Measurements from ENCODE around the gene CD9. TPM values are rescaled to one million over a fixed set of nuclear protein-coding genes. Genes with fewer than 3 reads are reported as not detected.

The CD9 gene
- polyA plus RNA-seq, 1 donor (not counting 4 experiments of a cell fraction or from before 2014, with no cell fraction given): 1,084 TPM

- Histone ChIP-seq H3K27me3 (ENCODE audit: control insufficient read depth, extremely low read depth, insufficient read depth, low read length) (no peaks in the 10 kb centered on the region), H3K4me1 (ENCODE audit: control insufficient read depth, extremely low read depth, insufficient read depth, low read length) (peaks cover 42% of the 10 kb centered on the region), H3K9me3 (ENCODE audit: control insufficient read depth, low read depth, low read length) (no peaks in the 10 kb centered on the region), H3K4me3 (ENCODE audit: control insufficient read depth in 2 of 3, extremely low read depth in 1 of 3, insufficient read depth in 2 of 3, low read depth in 1 of 3, low read length in 3 of 3) (no peak overlapping the region), H3K9me1 (ENCODE audit: control insufficient read depth, extremely low read depth, insufficient read depth, low read length) (no peaks in the 10 kb centered on the region), H3K9ac (ENCODE audit: control insufficient read depth, extremely low read depth, insufficient read depth, low read length) (peak overlapping the region; percentile 95), H3K4me2 (ENCODE audit: control insufficient read depth, extremely low read depth, insufficient read depth, low read depth, low read length) (peak overlapping the region; percentile 45), H3K36me3 (ENCODE audit: control insufficient read depth in 2 of 2, extremely low read depth in 1 of 2, insufficient read depth in 2 of 2, low read length in 2 of 2) (no peaks in the 10 kb centered on the region), H2AFZ (ENCODE audit: control insufficient read depth, low read length) (peak overlapping the region; percentile 58), H3K27ac (ENCODE audit: control insufficient read depth, insufficient read depth, low read length) (peak overlapping the region; percentile 100), H3K79me2 (ENCODE audit: control insufficient read depth, insufficient read depth, low read length) (no peaks in the 10 kb centered on the region), H4K20me1 (ENCODE audit: control insufficient read depth, extremely low read depth, insufficient read depth, low read length) (no peaks in the 10 kb centered on the region)
- TF ChIP-seq CTCF (optimal IDR thresholded peaks at IDR 0.05 in 1 of 3, IDR thresholded peaks at IDR 0.05 in 1 of 3, conservative IDR thresholded peaks at IDR 0.05 in 1 of 3; ENCODE audit: extremely low read depth in 1 of 3, insufficient read depth in 2 of 3, low read length in 3 of 3) (peak in 2 of 3 experiments; percentile 47 to 50), EZH2 (IDR thresholded peaks at IDR 0.05; ENCODE audit: low read length) (no peak)
- dilution Hi-C loops (cut with MboI; ENCODE audit: extremely low pct_ligation_motif_present, low sequenced_read_pairs): no loop called here
- DNase-seq (ENCODE audit: low read depth, low spot score): no peak
- FAIRE-seq: no peak
These were observed 73.5 kb downstream of the CD9 start for GRCh38 chr12:6273541-6274230.

GRCh38 chr12:6274231-6275221 is 74.3 kb downstream of the CD9 start:
- H3K4me1 ChIP-seq (ENCODE audit: control insufficient read depth, extremely low read depth, insufficient read depth, low read length): peaks cover 50% of the 10 kb centered on the region
- H3K9ac ChIP-seq (ENCODE audit: control insufficient read depth, extremely low read depth, insufficient read depth, low read length): no peak overlapping the region
- FAIRE-seq: no peak
- H3K27me3 ChIP-seq (ENCODE audit: control insufficient read depth, extremely low read depth, insufficient read depth, low read length): no peaks in the 10 kb centered on the region
- no peaks in the 10 kb centered on the region for H4K20me1 ChIP-seq (ENCODE audit: control insufficient read depth, extremely low read depth, insufficient read depth, low read length)
- no peak for DNase-seq (ENCODE audit: low read depth, low spot score)
- TF ChIP-seq CTCF (optimal IDR thresholded peaks at IDR 0.05 in 1 of 3, IDR thresholded peaks at IDR 0.05 in 1 of 3, conservative IDR thresholded peaks at IDR 0.05 in 1 of 3; ENCODE audit: extremely low read depth in 1 of 3, insufficient read depth in 2 of 3, low read length in 3 of 3) (no peak), EZH2 (IDR thresholded peaks at IDR 0.05; ENCODE audit: low read length) (no peak)
- no peak overlapping the region for H3K27ac ChIP-seq (ENCODE audit: control insufficient read depth, insufficient read depth, low read length)
- H3K36me3 ChIP-seq (ENCODE audit: control insufficient read depth in 2 of 2, extremely low read depth in 1 of 2, insufficient read depth in 2 of 2, low read length in 2 of 2): no peaks in the 10 kb centered on the region
- H2AFZ ChIP-seq (ENCODE audit: control insufficient read depth, low read length): no peak overlapping the region
- no peaks in the 10 kb centered on the region for H3K9me1 ChIP-seq (ENCODE audit: control insufficient read depth, extremely low read depth, insufficient read depth, low read length)
- H3K79me2 ChIP-seq (ENCODE audit: control insufficient read depth, insufficient read depth, low read length): no peaks in the 10 kb centered on the region
- no peak overlapping the region for H3K4me2 ChIP-seq (ENCODE audit: control insufficient read depth, extremely low read depth, insufficient read depth, low read depth, low read length)
- dilution Hi-C loops (cut with MboI; ENCODE audit: extremely low pct_ligation_motif_present, low sequenced_read_pairs): no loop called here
- no peak overlapping the region for H3K4me3 ChIP-seq (ENCODE audit: control insufficient read depth in 2 of 3, extremely low read depth in 1 of 3, insufficient read depth in 2 of 3, low read depth in 1 of 3, low read length in 3 of 3)
- H3K9me3 ChIP-seq (ENCODE audit: control insufficient read depth, low read depth, low read length): no peaks in the 10 kb centered on the region
